OCI-LY7 (cell line): ENCODE results near the gene GP1BB.

Experiments
- EZH2phosphoT487 ChIP-seq: fragments of 200-600 bp; sonication (generic); IDR thresholded peaks from 2 replicates; pipeline ENCODE4 v1.6.1; 2018; ENCODE audit warnings: low read depth, borderline replicate concordance, mild to moderate bottlenecking, mixed run types, antibody characterized with exemption, low read length, moderate library complexity, mixed read lengths
- TF ChIP-seq, protein P1 (sequence below): fragments of 200-600 bp; sonication (generic); conservative IDR thresholded peaks from 2 replicates; pipeline ENCODE4 v1.5.1; 2014; ENCODE audit warnings: mild to moderate bottlenecking, antibody characterized with exemption, low read length, moderate library complexity, mixed read lengths

DNA sequence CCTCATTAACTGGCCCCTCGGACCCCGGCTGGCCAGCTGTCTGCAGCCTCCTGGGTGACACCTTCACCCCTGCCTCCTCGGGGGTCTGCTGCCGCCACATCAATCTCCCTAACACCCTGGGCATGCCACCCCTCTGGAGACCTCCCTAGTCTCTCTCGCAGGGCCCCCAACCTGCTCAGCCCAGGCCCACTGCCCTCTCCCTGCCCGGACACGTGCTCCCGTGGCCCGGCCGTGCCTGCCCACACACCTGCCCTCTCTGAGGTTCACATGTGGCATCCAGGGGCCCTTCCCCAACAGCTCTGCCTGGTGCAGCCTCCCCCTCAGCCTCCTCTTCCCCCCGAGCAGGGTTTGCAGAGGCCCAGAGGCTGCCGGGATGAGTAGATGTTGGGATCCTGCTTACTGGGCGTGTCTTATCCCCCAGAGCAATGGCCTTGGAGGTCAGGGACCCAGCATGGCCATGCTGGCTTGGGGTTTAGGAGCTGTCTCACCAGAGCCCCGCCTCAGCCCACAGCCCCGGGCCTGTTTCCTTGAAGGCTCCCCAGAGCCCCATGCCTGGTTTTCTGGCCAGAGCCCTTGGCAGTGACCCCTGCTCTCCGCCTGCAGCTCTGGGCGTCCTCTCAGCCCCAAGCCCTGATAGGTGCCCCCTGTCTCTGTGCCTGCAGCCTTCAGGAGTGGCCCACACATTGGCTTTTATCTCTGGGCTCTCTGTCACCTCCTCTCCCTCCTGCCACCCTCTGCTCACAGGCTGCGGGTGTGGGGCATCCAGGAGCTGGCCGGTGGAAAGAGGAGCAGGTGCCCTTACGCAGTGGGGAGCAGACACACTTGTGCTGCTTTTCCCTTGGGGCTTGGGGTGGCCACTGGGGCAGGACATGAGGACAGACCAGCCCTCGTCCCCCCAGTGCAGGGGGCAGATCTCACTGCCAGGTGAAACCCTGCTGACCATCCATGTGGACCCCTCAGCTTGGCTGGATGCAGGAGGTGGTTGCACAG, 34.7 kb upstream of the GP1BB start:
- TF ChIP-seq, protein P1, sequence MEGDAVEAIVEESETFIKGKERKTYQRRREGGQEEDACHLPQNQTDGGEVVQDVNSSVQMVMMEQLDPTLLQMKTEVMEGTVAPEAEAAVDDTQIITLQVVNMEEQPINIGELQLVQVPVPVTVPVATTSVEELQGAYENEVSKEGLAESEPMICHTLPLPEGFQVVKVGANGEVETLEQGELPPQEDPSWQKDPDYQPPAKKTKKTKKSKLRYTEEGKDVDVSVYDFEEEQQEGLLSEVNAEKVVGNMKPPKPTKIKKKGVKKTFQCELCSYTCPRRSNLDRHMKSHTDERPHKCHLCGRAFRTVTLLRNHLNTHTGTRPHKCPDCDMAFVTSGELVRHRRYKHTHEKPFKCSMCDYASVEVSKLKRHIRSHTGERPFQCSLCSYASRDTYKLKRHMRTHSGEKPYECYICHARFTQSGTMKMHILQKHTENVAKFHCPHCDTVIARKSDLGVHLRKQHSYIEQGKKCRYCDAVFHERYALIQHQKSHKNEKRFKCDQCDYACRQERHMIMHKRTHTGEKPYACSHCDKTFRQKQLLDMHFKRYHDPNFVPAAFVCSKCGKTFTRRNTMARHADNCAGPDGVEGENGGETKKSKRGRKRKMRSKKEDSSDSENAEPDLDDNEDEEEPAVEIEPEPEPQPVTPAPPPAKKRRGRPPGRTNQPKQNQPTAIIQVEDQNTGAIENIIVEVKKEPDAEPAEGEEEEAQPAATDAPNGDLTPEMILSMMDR = no peak
- no peak for TF ChIP-seq EZH2phosphoT487
